Liver (tissue), 9 donors: Measurements from ENCODE around the gene MICAL3. TPM values are rescaled to one million over a fixed set of nuclear protein-coding genes. Genes with fewer than 3 reads are reported as not detected.
A peak's percentile ranks its signal among the peaks of the same experiment; 100 is the strongest.

Experiments
- DNase-seq: peaks from one replicate; pipeline ENCODE4 v3.0.0-alpha.2; 2017; ENCODE audit warnings: low spot score
- H3K27ac ChIP-seq, 2 donors: one replicate each; pipeline ENCODE4 v1.7.0; 2013; ENCODE audit warnings: inconsistent platforms in 2 of 2, low read length in 2 of 2, control low read depth in 1 of 2, low read depth in 1 of 2, mild to moderate bottlenecking in 1 of 2
- H3K27me3 ChIP-seq, 4 donors: one replicate each; pipeline versions ENCODE4 v1.6.1 to v1.7.0; 2013; ENCODE audit warnings: low read length in 3 of 4, inconsistent platforms in 1 of 4, mild to moderate bottlenecking in 1 of 4, moderate library complexity in 1 of 4; ENCODE audit not compliant: control insufficient read depth in 4 of 4, insufficient read depth in 4 of 4
- H3K36me3 ChIP-seq, 4 donors: one replicate each; pipeline versions ENCODE4 v1.6.1 to v1.7.0; 2013; ENCODE audit warnings: low read length in 3 of 4, mild to moderate bottlenecking in 3 of 4, low read depth in 1 of 4, moderate library complexity in 1 of 4; ENCODE audit not compliant: control insufficient read depth in 4 of 4, insufficient read depth in 3 of 4
- H3K4me1 ChIP-seq, 4 donors: one replicate each; pipeline versions ENCODE4 v1.6.1 to v1.7.0; 2013; ENCODE audit warnings: low read length in 3 of 4, mild to moderate bottlenecking in 3 of 4, moderate library complexity in 1 of 4; ENCODE audit not compliant: control insufficient read depth in 4 of 4, insufficient read depth in 4 of 4
- H3K4me3 ChIP-seq, 3 donors: one replicate each; pipeline versions ENCODE4 v1.6.1 to v1.7.0; 2013; ENCODE audit warnings: low read length in 3 of 3, control low read depth in 1 of 3, low read depth in 1 of 3, mild to moderate bottlenecking in 1 of 3
- H3K9ac ChIP-seq, 2 donors: one replicate each; pipeline ENCODE4 v1.7.0; 2013; ENCODE audit warnings: low read length in 2 of 2, mild to moderate bottlenecking in 2 of 2, moderate library complexity in 2 of 2, control low read depth in 1 of 2, low read depth in 1 of 2
- H3K9me3 ChIP-seq, 4 donors: one replicate each; pipeline versions ENCODE4 v1.6.1 to v1.7.0; 2013; ENCODE audit warnings: low read length in 3 of 4; ENCODE audit not compliant: control insufficient read depth in 4 of 4
- ATF3 ChIP-seq: IDR thresholded peaks from 2 replicates; pipeline ENCODE4 v1.6.1; 2016; ENCODE audit warnings: antibody characterized with exemption
- CTCF ChIP-seq: fragments of 150-350 bp; IDR thresholded peaks from 2 replicates; pipeline ENCODE4 v1.5.1; 2017; ENCODE audit warnings: improper control_type of control experiment, low read depth, low read length; ENCODE audit not compliant: missing input control
- EGR1 ChIP-seq, 2 donors: IDR thresholded peaks; 2 replicates each; pipeline ENCODE4 v1.6.1; 2016 to 2018; ENCODE audit warnings: antibody characterized with exemption in 2 of 2, low read depth in 2 of 2
- FOXA1 ChIP-seq: IDR thresholded peaks from 2 replicates; pipeline ENCODE4 v1.6.1; 2016; ENCODE audit warnings: antibody characterized with exemption
- FOXA2 ChIP-seq: IDR thresholded peaks from 2 replicates; pipeline ENCODE4 v1.6.1; 2016; ENCODE audit warnings: antibody characterized with exemption
- GABPA ChIP-seq, 2 donors: IDR thresholded peaks in 1 of 2; conservative IDR thresholded peaks in 1 of 2; 2 replicates each; pipeline ENCODE4 v1.6.1; 2016; ENCODE audit warnings: antibody characterized with exemption in 2 of 2, mild to moderate bottlenecking in 1 of 2, moderate library complexity in 1 of 2
- HNF4A ChIP-seq, 2 donors: conservative IDR thresholded peaks; 2 replicates each; pipeline ENCODE4 v1.6.1; 2016; ENCODE audit warnings: antibody characterized with exemption in 2 of 2, mild to moderate bottlenecking in 2 of 2
- HNF4G ChIP-seq: IDR thresholded peaks from 2 replicates; pipeline ENCODE4 v1.6.1; 2016; ENCODE audit warnings: antibody characterized with exemption
- JUND ChIP-seq, 2 donors: IDR thresholded peaks; 2 replicates each; pipeline ENCODE4 v1.6.1; 2016; ENCODE audit warnings: antibody characterized with exemption in 2 of 2
- NR2F2 ChIP-seq: IDR thresholded peaks from 2 replicates; pipeline ENCODE4 v1.6.1; 2016; ENCODE audit warnings: antibody characterized with exemption
- RAD21 ChIP-seq, 2 donors: IDR thresholded peaks; 2 replicates each; pipeline ENCODE4 v1.6.1; 2016; ENCODE audit warnings: antibody characterized with exemption in 2 of 2, mild to moderate bottlenecking in 2 of 2
- REST ChIP-seq: IDR thresholded peaks from 2 replicates; pipeline ENCODE4 v1.6.1; 2016; ENCODE audit warnings: antibody characterized with exemption, mild to moderate bottlenecking
- RXRA ChIP-seq, 2 donors: IDR thresholded peaks; 2 replicates each; pipeline ENCODE4 v1.6.1; 2017 to 2018; ENCODE audit warnings: antibody characterized with exemption in 2 of 2, mild to moderate bottlenecking in 1 of 2
- SP1 ChIP-seq: IDR thresholded peaks from 2 replicates; pipeline ENCODE4 v1.6.1; 2018; ENCODE audit warnings: antibody characterized with exemption, mild to moderate bottlenecking
- TAF1 ChIP-seq: conservative IDR thresholded peaks from 2 replicates; pipeline ENCODE4 v1.6.1; 2016; ENCODE audit warnings: antibody characterized with exemption, mild to moderate bottlenecking
- YY1 ChIP-seq: IDR thresholded peaks from 2 replicates; pipeline ENCODE4 v1.6.1; 2016; ENCODE audit warnings: antibody characterized with exemption, mild to moderate bottlenecking
- ZBTB33 ChIP-seq: IDR thresholded peaks from 2 replicates; pipeline ENCODE4 v1.6.1; 2016; ENCODE audit warnings: antibody characterized with exemption
- WGBS: extraction: QIAGEN DNeasy Blood & Tissue Kit; methylation state at CpG from one replicate; pipeline ENCODE4 v1.1.7; 2013; 5-methylcytosine and 5-hydroxymethylcytosine counted together
- polyA plus RNA-seq, 2 donors: library from polyadenylated mRNA; stranded (reverse) in 1 of 2; unstranded in 1 of 2; fragments of 200-250 nt in 1 of 2; fragments of >200 nt in 1 of 2; fragmentation: Nextera tagmentation in 1 of 2; extraction: Ambion mirVana in 1 of 2; gene quantifications; one replicate each; pipeline versions ENCODE4 v1.2.1 to v1.2.3, GENCODE V29; 2013 to 2015
- total RNA-seq, 2 donors: library from RNA; depleted of rRNA; stranded (reverse); fragments of >200 nt; gene quantifications; one replicate each; pipeline ENCODE4 v1.2.3, GENCODE V29; 2014
- TF ChIP-seq, protein P1 (sequence below): IDR thresholded peaks from 2 replicates; pipeline ENCODE4 v1.6.1; 2016; ENCODE audit warnings: antibody characterized with exemption
- donor health status: healthy.
- donor health status: healthy.
- donor health status: healthy.
- donor health status: healthy.
- donor health status: healthy.

MICAL3 gene
- total and polyA plus RNA-seq, 4 donors = 6.4 to 38.4 (median 23.4) TPM

DNA sequence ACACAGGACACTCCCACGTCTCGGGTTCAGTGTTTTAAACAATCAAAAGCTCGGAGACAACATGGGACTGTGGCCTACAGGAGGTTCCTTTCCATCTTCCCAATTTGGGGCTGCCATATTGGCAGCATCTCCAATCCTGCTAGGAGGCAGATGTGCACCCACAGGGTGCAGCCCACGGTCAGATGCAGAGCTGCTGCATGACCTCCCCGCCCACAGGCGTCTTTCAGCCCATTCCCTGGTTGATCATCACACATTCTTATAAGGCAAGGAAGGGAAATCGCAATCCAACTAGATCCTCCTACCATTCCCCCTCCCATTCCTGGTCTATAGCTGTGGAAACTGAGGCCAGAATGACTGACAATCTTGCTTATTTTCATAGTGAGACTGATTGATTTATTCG is 121.4 kb downstream of the MICAL3 start (continued):
- TF ChIP-seq EGR1 (IDR thresholded peaks at IDR 0.05; ENCODE audit: low read depth in 2 of 2) (no peak), SP1 (no peak), CTCF (no peak)

- H3K27ac ChIP-seq = no peak overlapping the region
Measured at GRCh38 chr22:17898375-17898774, 126.0 kb downstream of the MICAL3 start.

DNA sequence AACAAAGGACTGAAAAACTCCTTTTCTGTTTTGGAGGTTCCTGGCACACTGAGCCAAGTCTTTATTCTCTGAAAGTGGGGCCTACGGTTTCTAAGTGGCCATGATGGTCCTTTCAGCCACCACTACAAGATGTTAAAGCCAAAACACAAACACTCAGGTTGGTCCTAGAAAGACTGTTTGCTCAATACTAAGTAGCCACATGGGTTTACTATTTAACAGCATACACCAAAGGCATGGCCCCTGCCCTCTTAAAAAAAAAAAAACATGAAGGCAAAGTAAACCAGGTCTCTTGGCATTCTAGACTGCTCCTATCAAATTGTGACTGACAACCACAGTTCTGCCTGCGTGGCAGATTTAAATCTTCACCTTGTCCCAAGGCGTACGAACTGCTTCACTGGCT is 126.5 kb downstream of the MICAL3 start:
- Histone ChIP-seq H3K27me3 (no peaks in the 10 kb centered on the region), H3K4me3 (no peak overlapping the region), H3K4me1 (peaks cover 3 to 30% (median 17%) of the 10 kb centered on the region in 4 donors), H3K9me3 (no peaks in the 10 kb centered on the region), H3K27ac (no peak overlapping the region), H3K9ac (no peak overlapping the region), H3K36me3 (peaks cover 0 to 8% (median 5%) of the 10 kb centered on the region in 4 donors)
- DNase-seq = no peak
- TF ChIP-seq EGR1 (IDR thresholded peaks at IDR 0.05; ENCODE audit: low read depth in 2 of 2) (no peak), FOXA2 (no peak), HNF4G (no peak), CTCF (no peak), ATF3 (no peak), ZBTB33 (no peak), GABPA (IDR thresholded peaks at IDR 0.05 in 1 of 2, conservative IDR thresholded peaks at IDR 0.05 in 1 of 2) (no peak), RXRA (IDR thresholded peaks at IDR 0.05) (peak in 1 of 2 donors; percentile 36), SP1 (peak; percentile 29), NR2F2 (no peak), JUND (IDR thresholded peaks at IDR 0.05) (no peak), TAF1 (no peak), FOXA1 (no peak), RAD21 (IDR thresholded peaks at IDR 0.05) (peak; percentile 34 to 53), REST (no peak), YY1 (peak; percentile 53), HNF4A (conservative IDR thresholded peaks at IDR 0.05) (peak; percentile 26 to 58)
- TF ChIP-seq, protein P1, sequence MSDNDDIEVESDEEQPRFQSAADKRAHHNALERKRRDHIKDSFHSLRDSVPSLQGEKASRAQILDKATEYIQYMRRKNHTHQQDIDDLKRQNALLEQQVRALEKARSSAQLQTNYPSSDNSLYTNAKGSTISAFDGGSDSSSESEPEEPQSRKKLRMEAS = peak; percentile 44
- 49% methylated on average over 4 of the region's 4 CpGs for WGBS

More at GRCh38 chr22:17898375-17898774, 126.0 kb downstream of the MICAL3 start:
- DNase-seq = no peak
- no peaks in the 10 kb centered on the region for H3K9me3 ChIP-seq
- no peak overlapping the region for H3K4me3 ChIP-seq
- TF ChIP-seq ATF3 = no peak
- no peak for TF ChIP-seq HNF4G
- no peak for TF ChIP-seq HNF4A (conservative IDR thresholded peaks at IDR 0.05)
- TF ChIP-seq SP1 = no peak
- no peak overlapping the region for H3K9ac ChIP-seq
- H3K36me3 ChIP-seq = peaks cover 1 to 8% (median 5%) of the 10 kb centered on the region in 4 donors
- no peaks in the 10 kb centered on the region for H3K27me3 ChIP-seq
- WGBS = 94% methylated on average over 8 of the region's 8 CpGs
- peaks cover 2 to 26% (median 13%) of the 10 kb centered on the region in 4 donors for H3K4me1 ChIP-seq
